Panc1 (cell line): ENCODE results near the gene COL1A2. TPM values are rescaled to one million over a fixed set of nuclear protein-coding genes. Genes with fewer than 3 reads are reported as not detected.

Experiments
- ATAC-seq: fragments of 200-7000 bp; cut with Tn5 transposase; 2 replicates; pipeline ENCODE4 v1.9.1; 2020; ENCODE audit warnings: mild to moderate bottlenecking, moderate library complexity
- BruUV-seq: library from RNA; stranded (reverse); fragments of 400-500 nt; replicated peaks from 2 replicates; lab custom pipeline; 2021; lab: Mats Ljungman, UMichigan
- CTCF ChIA-PET: fragments of 300-600 bp; sonication (Branson Sonifier 250); formaldehyde crosslinking; loops from one replicate; lab custom pipeline; 2022; ENCODE audit warnings: antibody characterized with exemption; lab: Charles Lee
- POLR2A ChIA-PET: fragments of 300-600 bp; sonication (Branson Sonifier 250); formaldehyde crosslinking; loops from one replicate; lab custom pipeline; 2022; ENCODE audit warnings: antibody characterized with exemption; lab: Charles Lee
- DNase-seq: peaks from one replicate; pipeline ENCODE4 v3.0.0-alpha.2; 2010; ENCODE audit warnings: low read depth, low spot score
- H3K27ac ChIP-seq: 2 replicates; pipeline ENCODE4 v1.5.1; 2011; ENCODE audit warnings: mild to moderate bottlenecking, low read length, inconsistent platforms
- H3K27me3 ChIP-seq: fragments of 200-500 bp; sonication (Bioruptor generic); 2 replicates; pipeline ENCODE4 v1.6.0; 2014; ENCODE audit warnings: low read length, inconsistent platforms; ENCODE audit not compliant: control insufficient read depth, insufficient read depth
- H3K36me3 ChIP-seq: fragments of 200-500 bp; sonication (Bioruptor generic); 2 replicates; pipeline ENCODE4 v1.5.1; 2014; ENCODE audit warnings: inconsistent platforms, mild to moderate bottlenecking, low read length, moderate library complexity; ENCODE audit not compliant: control insufficient read depth, insufficient read depth
- H3K4me1 ChIP-seq: 2 replicates; pipeline ENCODE4 v1.5.1; 2011; ENCODE audit warnings: inconsistent platforms, mild to moderate bottlenecking, low read length, moderate library complexity; ENCODE audit not compliant: control insufficient read depth, insufficient read depth
- H3K4me3 ChIP-seq, 2 experiments: 2 replicates each; pipeline ENCODE4 v1.5.1; 2011 to 2012; ENCODE audit warnings: low read depth in 2 of 2, low read length in 2 of 2, mild to moderate bottlenecking in 2 of 2, inconsistent platforms in 1 of 2, moderate library complexity in 1 of 2
- H3K9me3 ChIP-seq: fragments of 200-500 bp; sonication (Bioruptor generic); 2 replicates; pipeline ENCODE4 v1.5.1; 2014; ENCODE audit warnings: low read depth, mild to moderate bottlenecking, inconsistent platforms, low read length, moderate library complexity; ENCODE audit not compliant: control insufficient read depth, insufficient read depth
- POLR2AphosphoS5 ChIP-seq: IDR thresholded peaks from 2 replicates; pipeline ENCODE4 v1.6.1; 2012; ENCODE audit warnings: mild to moderate bottlenecking, low read depth, low read length, moderate library complexity
- SIN3A ChIP-seq: IDR thresholded peaks from 2 replicates; pipeline ENCODE4 v1.6.1; 2012; ENCODE audit warnings: low read depth, mild to moderate bottlenecking, low read length, moderate library complexity, borderline replicate concordance; ENCODE audit not compliant: insufficient read depth
- TCF7L2 ChIP-seq: IDR thresholded peaks from 2 replicates; pipeline ENCODE4 v1.6.1; 2011; ENCODE audit warnings: mild to moderate bottlenecking, low read depth, low read length, inconsistent platforms
- in situ Hi-C: cut with HindIII; loops from 2 replicates; pipeline ENCODE4 v1.10.0; 2016; ENCODE audit warnings: low sequenced_read_pairs, low pct_unique_long_range_greater_than_20kb
- intact Hi-C: fragments of 100-400 bp; cut with micrococcal nuclease; formaldehyde crosslinking; loops from one replicate; pipeline ENCODE4 v1.10.0; 2022; ENCODE audit not compliant: unreplicated experiment
- total RNA-seq: library from RNA; stranded (reverse); gene quantifications from one replicate; pipeline ENCODE4 v1.2.1, GENCODE V29; 2021; ENCODE audit not compliant: unreplicated experiment
- TF ChIP-seq, protein P1 (sequence below), 2 experiments: IDR thresholded peaks; 2 replicates each; pipeline ENCODE4 v1.6.1; 2011 to 2012; ENCODE audit warnings: low read depth in 2 of 2, control low read depth in 1 of 2, low read length in 1 of 2, mild to moderate bottlenecking in 1 of 2, moderate library complexity in 1 of 2; ENCODE audit not compliant: insufficient read depth in 1 of 2
- TF ChIP-seq, protein P2 (sequence below): fragments of 450-650 bp; IDR thresholded peaks from 2 replicates; pipeline ENCODE4 v1.5.1; 2017; ENCODE audit warnings: mild to moderate bottlenecking

Gene COL1A2
- total RNA-seq, 1 experiment from 2014 or later, result 1.3 TPM

DNA sequence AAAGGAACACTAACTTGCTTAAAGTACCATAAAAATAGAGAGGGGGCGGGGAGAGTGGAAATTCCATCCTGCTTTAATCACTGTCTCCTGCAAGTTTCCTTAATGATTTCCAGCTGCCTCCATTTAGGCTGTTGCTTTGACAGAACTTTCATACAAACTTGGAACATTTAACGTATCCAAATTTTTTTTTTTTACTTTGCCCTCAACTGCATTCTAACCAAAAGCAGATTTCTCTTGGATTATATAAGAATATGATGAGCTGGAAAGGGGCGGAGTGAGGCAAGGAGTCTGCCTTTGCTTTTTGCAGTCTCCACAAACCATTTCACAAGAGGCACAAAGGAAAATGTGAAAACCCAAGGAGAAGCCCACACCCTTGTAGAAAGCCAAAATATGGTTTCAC lies 46.6 kb upstream of the COL1A2 start:
- ATAC-seq, result no peak
- POLR2A ChIA-PET, result no interaction called here
- CTCF ChIA-PET, result no interaction called here

DNA sequence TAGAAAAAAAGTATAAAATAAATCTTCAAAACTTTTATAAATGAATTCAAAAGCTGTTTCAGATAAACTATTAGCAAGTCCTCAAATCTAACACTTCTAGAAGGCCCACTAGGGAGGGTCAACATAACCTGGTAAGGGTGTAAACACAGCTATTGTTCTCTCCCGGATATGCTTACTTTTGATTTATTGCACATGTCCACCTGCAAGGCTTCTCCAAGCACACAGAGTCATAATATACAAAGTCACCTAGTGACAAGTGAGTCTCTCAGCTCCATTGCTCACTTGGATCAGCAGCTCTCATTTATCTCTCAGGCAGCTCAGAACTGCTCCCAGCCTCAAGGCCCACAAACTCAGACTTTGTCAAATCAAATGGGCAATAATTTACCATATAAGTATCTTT lies 44.0 kb upstream of the COL1A2 start:
- no peaks in the 10 kb centered on the region for H3K36me3 ChIP-seq
- BruUV-seq, result no TSS peak
- TF ChIP-seq, protein P1, sequence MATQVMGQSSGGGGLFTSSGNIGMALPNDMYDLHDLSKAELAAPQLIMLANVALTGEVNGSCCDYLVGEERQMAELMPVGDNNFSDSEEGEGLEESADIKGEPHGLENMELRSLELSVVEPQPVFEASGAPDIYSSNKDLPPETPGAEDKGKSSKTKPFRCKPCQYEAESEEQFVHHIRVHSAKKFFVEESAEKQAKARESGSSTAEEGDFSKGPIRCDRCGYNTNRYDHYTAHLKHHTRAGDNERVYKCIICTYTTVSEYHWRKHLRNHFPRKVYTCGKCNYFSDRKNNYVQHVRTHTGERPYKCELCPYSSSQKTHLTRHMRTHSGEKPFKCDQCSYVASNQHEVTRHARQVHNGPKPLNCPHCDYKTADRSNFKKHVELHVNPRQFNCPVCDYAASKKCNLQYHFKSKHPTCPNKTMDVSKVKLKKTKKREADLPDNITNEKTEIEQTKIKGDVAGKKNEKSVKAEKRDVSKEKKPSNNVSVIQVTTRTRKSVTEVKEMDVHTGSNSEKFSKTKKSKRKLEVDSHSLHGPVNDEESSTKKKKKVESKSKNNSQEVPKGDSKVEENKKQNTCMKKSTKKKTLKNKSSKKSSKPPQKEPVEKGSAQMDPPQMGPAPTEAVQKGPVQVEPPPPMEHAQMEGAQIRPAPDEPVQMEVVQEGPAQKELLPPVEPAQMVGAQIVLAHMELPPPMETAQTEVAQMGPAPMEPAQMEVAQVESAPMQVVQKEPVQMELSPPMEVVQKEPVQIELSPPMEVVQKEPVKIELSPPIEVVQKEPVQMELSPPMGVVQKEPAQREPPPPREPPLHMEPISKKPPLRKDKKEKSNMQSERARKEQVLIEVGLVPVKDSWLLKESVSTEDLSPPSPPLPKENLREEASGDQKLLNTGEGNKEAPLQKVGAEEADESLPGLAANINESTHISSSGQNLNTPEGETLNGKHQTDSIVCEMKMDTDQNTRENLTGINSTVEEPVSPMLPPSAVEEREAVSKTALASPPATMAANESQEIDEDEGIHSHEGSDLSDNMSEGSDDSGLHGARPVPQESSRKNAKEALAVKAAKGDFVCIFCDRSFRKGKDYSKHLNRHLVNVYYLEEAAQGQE (IDR thresholded peaks at IDR 0.05; ENCODE audit: insufficient read depth in 1 of 2, low read depth in 2 of 2, low read length in 1 of 2), result no peak
- TF ChIP-seq SIN3A, result no peak
- TF ChIP-seq, protein P2, sequence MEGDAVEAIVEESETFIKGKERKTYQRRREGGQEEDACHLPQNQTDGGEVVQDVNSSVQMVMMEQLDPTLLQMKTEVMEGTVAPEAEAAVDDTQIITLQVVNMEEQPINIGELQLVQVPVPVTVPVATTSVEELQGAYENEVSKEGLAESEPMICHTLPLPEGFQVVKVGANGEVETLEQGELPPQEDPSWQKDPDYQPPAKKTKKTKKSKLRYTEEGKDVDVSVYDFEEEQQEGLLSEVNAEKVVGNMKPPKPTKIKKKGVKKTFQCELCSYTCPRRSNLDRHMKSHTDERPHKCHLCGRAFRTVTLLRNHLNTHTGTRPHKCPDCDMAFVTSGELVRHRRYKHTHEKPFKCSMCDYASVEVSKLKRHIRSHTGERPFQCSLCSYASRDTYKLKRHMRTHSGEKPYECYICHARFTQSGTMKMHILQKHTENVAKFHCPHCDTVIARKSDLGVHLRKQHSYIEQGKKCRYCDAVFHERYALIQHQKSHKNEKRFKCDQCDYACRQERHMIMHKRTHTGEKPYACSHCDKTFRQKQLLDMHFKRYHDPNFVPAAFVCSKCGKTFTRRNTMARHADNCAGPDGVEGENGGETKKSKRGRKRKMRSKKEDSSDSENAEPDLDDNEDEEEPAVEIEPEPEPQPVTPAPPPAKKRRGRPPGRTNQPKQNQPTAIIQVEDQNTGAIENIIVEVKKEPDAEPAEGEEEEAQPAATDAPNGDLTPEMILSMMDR, result no peak
- no peak for TF ChIP-seq TCF7L2
- no peaks in the 10 kb centered on the region; the same call in 1 of the 2 replicates for H3K27me3 ChIP-seq
- in situ Hi-C loops, result no loop called here
- no peak overlapping the region for H3K27ac ChIP-seq
- ATAC-seq, result no peak
- H3K9me3 ChIP-seq, result no peaks in the 10 kb centered on the region
- intact Hi-C loops, result no loop called here
- CTCF ChIA-PET, result no interaction called here
- H3K4me3 ChIP-seq, result no peak overlapping the region
- no peaks in the 10 kb centered on the region for H3K4me1 ChIP-seq
- no peak for DNase-seq
- POLR2A ChIA-PET, result no interaction called here

More for the DNA sequence above, 46.6 kb upstream of the COL1A2 start:
- TF ChIP-seq SIN3A (no peak), POLR2AphosphoS5 (no peak), TCF7L2 (no peak)
- TF ChIP-seq, protein P2, result no peak
- TF ChIP-seq, protein P1 (IDR thresholded peaks at IDR 0.05; ENCODE audit: insufficient read depth in 1 of 2, low read depth in 2 of 2, low read length in 1 of 2), result no peak
- in situ Hi-C loops, result no loop called here
- BruUV-seq, result no TSS peak
- H3K27ac ChIP-seq, result no peak overlapping the region
- no peaks in the 10 kb centered on the region for H3K36me3 ChIP-seq
- no peaks in the 10 kb centered on the region; the same call in 1 of the 2 replicates for H3K27me3 ChIP-seq
- no peaks in the 10 kb centered on the region for H3K4me1 ChIP-seq
- intact Hi-C loops, result no loop called here
- no peak for DNase-seq
- no peak overlapping the region for H3K4me3 ChIP-seq
- H3K9me3 ChIP-seq, result no peaks in the 10 kb centered on the region
